ENCODE data around the gene CADM1.

- TF ChIP-seq, protein P1, sequence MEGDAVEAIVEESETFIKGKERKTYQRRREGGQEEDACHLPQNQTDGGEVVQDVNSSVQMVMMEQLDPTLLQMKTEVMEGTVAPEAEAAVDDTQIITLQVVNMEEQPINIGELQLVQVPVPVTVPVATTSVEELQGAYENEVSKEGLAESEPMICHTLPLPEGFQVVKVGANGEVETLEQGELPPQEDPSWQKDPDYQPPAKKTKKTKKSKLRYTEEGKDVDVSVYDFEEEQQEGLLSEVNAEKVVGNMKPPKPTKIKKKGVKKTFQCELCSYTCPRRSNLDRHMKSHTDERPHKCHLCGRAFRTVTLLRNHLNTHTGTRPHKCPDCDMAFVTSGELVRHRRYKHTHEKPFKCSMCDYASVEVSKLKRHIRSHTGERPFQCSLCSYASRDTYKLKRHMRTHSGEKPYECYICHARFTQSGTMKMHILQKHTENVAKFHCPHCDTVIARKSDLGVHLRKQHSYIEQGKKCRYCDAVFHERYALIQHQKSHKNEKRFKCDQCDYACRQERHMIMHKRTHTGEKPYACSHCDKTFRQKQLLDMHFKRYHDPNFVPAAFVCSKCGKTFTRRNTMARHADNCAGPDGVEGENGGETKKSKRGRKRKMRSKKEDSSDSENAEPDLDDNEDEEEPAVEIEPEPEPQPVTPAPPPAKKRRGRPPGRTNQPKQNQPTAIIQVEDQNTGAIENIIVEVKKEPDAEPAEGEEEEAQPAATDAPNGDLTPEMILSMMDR (conservative IDR thresholded peaks at IDR 0.05; ENCODE audit: low read length) = no peak
- TF ChIP-seq EZH2phosphoT487 (IDR thresholded peaks at IDR 0.05; ENCODE audit: borderline replicate concordance, low read depth, low read length) = no peak
These were observed 45.3 kb downstream of the CADM1 start for GRCh38 chr11:115458877-115459276.
